K562 (cell line): ENCODE results near the gene PPP1R9B. TPM values are rescaled to one million over a fixed set of nuclear protein-coding genes. Genes with fewer than 3 reads are reported as not detected.

Experiments used
- ARNT ChIP-seq, 2 experiments: fragments of 450-650 bp; IDR thresholded peaks; 2 replicates each; pipeline ENCODE4 v1.6.1; 2016; ENCODE audit warnings: mild to moderate bottlenecking in 1 of 2
- E2F8 ChIP-seq: fragments of 450-650 bp; IDR thresholded peaks from 2 replicates; pipeline ENCODE4 v1.7.1; 2018; ENCODE audit warnings: mild to moderate bottlenecking, low read depth; ENCODE audit not compliant: partially characterized antibody
- FOXP4 ChIP-seq: sonication (generic); formaldehyde crosslinking; IDR thresholded peaks from 2 replicates; pipeline ENCODE4 v1.8.0; 2022; ENCODE audit warnings: mild to moderate bottlenecking, missing genetic modification reagents, borderline replicate concordance
- RBM22 ChIP-seq: fragments of 200-400 bp; formaldehyde crosslinking; IDR thresholded peaks from 2 replicates; pipeline ENCODE4 v1.6.1; 2018; ENCODE audit warnings: low read length, low read depth; ENCODE audit not compliant: poor library complexity, severe bottlenecking
- THRA ChIP-seq: fragments of 450-650 bp; IDR thresholded peaks from 2 replicates; pipeline ENCODE4 v1.6.1; 2017; ENCODE audit warnings: mild to moderate bottlenecking, moderate library complexity
- polyA plus RNA-seq, 8 experiments: library from polyadenylated mRNA; depleted of rRNA in 4 of 8; stranded (reverse) in 5 of 8; unstranded in 3 of 8; fragments of >200 nt; fragmentation: Nextera tagmentation in 2 of 8; fragmentation: Illumina TruSeq in 1 of 8; extraction: Ambion mirVana in 2 of 8; extraction: Trizol in 1 of 8; gene quantifications; 2 replicates each; pipeline versions ENCODE4 v1.2.1 to v1.2.3, GENCODE V29; 2011 to 2014; ENCODE audit warnings: inconsistent platforms in 1 of 8, missing spikeins in 1 of 8
- total RNA-seq, 7 experiments: library from RNA; depleted of rRNA in 6 of 7; stranded (reverse); fragments of >200 nt in 6 of 7; fragmentation: Illumina TruSeq in 2 of 7; extraction: Trizol in 2 of 7; gene quantifications; 2 replicates each; pipeline versions ENCODE4 v1.2.1 to v1.2.3, GENCODE V29; 2011 to 2021; ENCODE audit warnings: low replicate concordance in 1 of 7

The PPP1R9B gene
- total and polyA plus RNA-seq, 9 of the 15 experiments (the other 6 are each of a cell fraction or from before 2014, with no cell fraction given) = 0.10 to 63.5 (median 24.7) TPM

- TF ChIP-seq E2F8 = no peak
- TF ChIP-seq RBM22 = no peak
- no peak for TF ChIP-seq FOXP4 (CRISPR knock-in tag)
- no peak for TF ChIP-seq THRA
- TF ChIP-seq ARNT (IDR thresholded peaks at IDR 0.05) = no peak
Measured at GRCh38 chr17:50187394-50187725, 36.9 kb upstream of the PPP1R9B start (continued).
